ENCODE measurements around the gene RGP1.

GRCh38 chr9:35763181-35763580, 14.1 kb downstream of the RGP1 start:
- no peak for TF ChIP-seq GATA2 (CRISPR knock-in tag; IDR thresholded peaks at IDR 0.05)
- TF ChIP-seq, protein P1, sequence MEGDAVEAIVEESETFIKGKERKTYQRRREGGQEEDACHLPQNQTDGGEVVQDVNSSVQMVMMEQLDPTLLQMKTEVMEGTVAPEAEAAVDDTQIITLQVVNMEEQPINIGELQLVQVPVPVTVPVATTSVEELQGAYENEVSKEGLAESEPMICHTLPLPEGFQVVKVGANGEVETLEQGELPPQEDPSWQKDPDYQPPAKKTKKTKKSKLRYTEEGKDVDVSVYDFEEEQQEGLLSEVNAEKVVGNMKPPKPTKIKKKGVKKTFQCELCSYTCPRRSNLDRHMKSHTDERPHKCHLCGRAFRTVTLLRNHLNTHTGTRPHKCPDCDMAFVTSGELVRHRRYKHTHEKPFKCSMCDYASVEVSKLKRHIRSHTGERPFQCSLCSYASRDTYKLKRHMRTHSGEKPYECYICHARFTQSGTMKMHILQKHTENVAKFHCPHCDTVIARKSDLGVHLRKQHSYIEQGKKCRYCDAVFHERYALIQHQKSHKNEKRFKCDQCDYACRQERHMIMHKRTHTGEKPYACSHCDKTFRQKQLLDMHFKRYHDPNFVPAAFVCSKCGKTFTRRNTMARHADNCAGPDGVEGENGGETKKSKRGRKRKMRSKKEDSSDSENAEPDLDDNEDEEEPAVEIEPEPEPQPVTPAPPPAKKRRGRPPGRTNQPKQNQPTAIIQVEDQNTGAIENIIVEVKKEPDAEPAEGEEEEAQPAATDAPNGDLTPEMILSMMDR (IDR thresholded peaks at IDR 0.05) = no peak
- no peak for TF ChIP-seq MXI1 (IDR thresholded peaks at IDR 0.05; ENCODE audit: low read depth, low read length)
